ENCODE measurements around the gene ANK3. TPM values are rescaled to one million over a fixed set of nuclear protein-coding genes. Genes with fewer than 3 reads are reported as not detected.

The ANK3 gene
- total RNA-seq, 6 experiments from 2014 or later: 7.8 to 25.7 (median 16.6) TPM

DNA sequence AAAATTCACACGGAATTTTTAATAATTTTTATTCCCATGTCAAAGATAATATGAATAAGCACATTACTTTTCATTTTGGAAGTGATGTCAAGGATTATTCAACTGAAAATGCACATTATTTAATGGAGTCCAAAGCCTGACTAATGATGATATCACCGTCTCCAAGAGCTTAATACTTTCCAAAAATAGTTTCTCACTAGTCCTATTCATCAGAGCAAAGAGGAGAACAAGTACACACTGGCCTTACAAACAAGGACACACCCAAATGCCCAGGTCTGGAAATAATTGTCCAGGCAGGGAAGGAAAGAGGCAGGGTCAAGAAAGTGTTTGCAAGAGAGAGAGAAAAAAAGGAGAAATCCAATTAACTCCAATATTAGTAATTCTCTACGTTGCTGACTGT is 266.5 kb downstream of the ANK3 start:
- no peaks in the 10 kb centered on the region for H3K9me3 ChIP-seq
- H3K36me3 ChIP-seq: no peaks in the 10 kb centered on the region
- H3K27me3 ChIP-seq: no peaks in the 10 kb centered on the region
- WGBS (ENCODE audit: insufficient coverage, low coverage, low lambda C conversion rate, missing lambda C conversion rate): 52% methylated on average over 3 of the region's 3 CpGs
- ATAC-seq: peak in 1 of 4 donors; percentile 26
- no peak for DNase-seq
- TF ChIP-seq, protein P1, sequence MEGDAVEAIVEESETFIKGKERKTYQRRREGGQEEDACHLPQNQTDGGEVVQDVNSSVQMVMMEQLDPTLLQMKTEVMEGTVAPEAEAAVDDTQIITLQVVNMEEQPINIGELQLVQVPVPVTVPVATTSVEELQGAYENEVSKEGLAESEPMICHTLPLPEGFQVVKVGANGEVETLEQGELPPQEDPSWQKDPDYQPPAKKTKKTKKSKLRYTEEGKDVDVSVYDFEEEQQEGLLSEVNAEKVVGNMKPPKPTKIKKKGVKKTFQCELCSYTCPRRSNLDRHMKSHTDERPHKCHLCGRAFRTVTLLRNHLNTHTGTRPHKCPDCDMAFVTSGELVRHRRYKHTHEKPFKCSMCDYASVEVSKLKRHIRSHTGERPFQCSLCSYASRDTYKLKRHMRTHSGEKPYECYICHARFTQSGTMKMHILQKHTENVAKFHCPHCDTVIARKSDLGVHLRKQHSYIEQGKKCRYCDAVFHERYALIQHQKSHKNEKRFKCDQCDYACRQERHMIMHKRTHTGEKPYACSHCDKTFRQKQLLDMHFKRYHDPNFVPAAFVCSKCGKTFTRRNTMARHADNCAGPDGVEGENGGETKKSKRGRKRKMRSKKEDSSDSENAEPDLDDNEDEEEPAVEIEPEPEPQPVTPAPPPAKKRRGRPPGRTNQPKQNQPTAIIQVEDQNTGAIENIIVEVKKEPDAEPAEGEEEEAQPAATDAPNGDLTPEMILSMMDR (IDR thresholded peaks at IDR 0.05): no peak
- no peak for TF ChIP-seq POLR2A (IDR thresholded peaks at IDR 0.05)
- H3K4me3 ChIP-seq: no peak overlapping the region
- intact Hi-C loops (cut with DNase I): no loop called here
- no peak overlapping the region for H3K27ac ChIP-seq
- no peaks in the 10 kb centered on the region for H3K4me1 ChIP-seq

DNA sequence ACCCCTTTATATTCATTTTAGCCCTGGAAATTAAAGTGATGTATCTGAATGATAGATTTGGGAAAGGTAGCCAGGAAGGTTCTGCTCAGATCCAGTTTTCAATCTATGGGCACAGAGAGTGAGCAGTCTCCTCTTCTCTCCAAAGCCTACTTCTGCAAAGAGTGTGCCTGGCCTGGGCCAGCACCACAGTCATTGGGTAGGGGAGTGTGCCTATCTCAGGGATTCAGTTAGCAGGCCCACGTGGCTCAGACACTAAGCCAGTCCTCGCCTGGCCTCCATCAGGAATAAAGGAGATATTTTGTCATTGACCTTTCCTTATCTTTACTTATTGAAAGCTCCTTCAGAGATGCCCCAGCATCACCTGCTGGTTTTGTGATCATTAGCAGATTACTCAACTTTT is 267.5 kb downstream of the ANK3 start:
- no peak for DNase-seq
- H3K27me3 ChIP-seq: no peaks in the 10 kb centered on the region
- intact Hi-C loops (cut with DNase I): no loop called here
- WGBS (ENCODE audit: insufficient coverage, low coverage, low lambda C conversion rate, missing lambda C conversion rate): no CpG with 5 or more reads among the region's 2 CpGs
- no peaks in the 10 kb centered on the region for H3K9me3 ChIP-seq
- H3K4me1 ChIP-seq: no peaks in the 10 kb centered on the region
- H3K27ac ChIP-seq: no peak overlapping the region
- no peak for ATAC-seq
- TF ChIP-seq POLR2A (IDR thresholded peaks at IDR 0.05): no peak
- TF ChIP-seq, protein P1 (IDR thresholded peaks at IDR 0.05): no peak
- H3K36me3 ChIP-seq: no peaks in the 10 kb centered on the region
- no peak overlapping the region for H3K4me3 ChIP-seq

DNA sequence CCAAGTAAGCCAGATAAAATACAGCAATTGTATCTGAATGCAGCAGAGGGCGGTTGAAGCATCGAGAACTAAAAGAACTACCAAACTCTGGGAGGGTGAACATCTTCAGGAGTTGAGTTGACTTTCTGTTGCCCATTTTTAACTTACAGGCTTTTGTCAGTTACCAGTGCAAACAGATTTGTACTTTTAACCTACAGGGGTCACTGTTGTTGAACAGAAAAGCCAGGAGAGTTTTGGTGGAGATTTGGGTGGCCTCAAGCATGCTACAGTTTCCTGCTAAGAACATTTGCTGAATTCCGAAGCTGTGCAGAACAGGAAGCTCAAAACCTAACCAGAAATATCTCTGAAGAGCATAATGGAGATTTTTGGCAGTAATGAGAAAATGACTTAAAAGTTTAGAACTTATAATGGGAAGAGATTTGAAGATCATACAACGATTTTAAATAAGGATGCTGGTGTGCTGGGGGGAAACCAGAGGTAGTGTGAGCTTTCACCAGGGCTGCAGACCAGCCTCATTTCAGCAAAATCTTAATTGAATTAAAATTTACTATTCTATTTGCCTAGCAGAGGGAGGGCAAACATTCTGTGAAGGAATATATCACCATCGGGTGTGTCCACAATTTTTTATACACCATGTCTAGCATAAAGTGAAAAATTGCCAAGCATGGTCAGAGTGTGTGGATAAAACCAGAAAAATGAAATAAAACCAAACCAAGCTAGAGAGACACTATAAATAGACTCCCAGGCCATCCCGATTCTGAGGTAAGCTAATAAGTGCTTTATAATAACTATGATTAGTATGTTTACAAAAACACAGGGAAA is 274.7 kb downstream of the ANK3 start:
- Histone ChIP-seq H3K9me3 (no peaks in the 10 kb centered on the region), H3K27me3 (no peaks in the 10 kb centered on the region), H3K4me1 (no peaks in the 10 kb centered on the region), H3K4me3 (no peak overlapping the region), H3K36me3 (no peaks in the 10 kb centered on the region), H3K27ac (no peak overlapping the region)
- WGBS (ENCODE audit: insufficient coverage, low coverage, low lambda C conversion rate, missing lambda C conversion rate): 40% methylated on average over 6 of the region's 6 CpGs
- TF ChIP-seq, protein P1 (IDR thresholded peaks at IDR 0.05): peak; percentile 50 to 71 (median 61)
- TF ChIP-seq POLR2A (IDR thresholded peaks at IDR 0.05): no peak
- ATAC-seq: peak; percentile 67 to 84 (median 71)
- intact Hi-C loops (cut with DNase I): loop anchor here in 1 of 2 donors (5.0 kb wide), 1 partner anchor 92 kb away; no protein-coding TSS in a partner anchor
- no peak for DNase-seq

DNA sequence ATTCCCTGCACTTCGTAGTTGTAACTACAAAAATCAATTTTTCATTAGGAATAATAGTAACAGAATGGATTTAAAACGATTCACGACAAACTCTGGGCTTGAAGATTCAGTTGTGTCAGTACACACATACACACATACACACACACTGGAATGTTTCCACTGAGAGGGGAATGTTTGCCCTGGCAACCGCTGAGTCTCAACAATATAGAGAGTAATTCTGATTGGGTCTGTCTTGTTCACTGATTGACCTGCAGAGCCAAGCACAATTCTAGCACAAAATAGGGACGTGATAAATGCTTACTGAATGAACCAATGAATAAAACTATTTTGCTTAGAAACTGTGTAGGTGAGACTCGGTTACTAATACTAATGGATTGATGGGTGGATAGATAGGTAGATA is 278.9 kb downstream of the ANK3 start:
- ATAC-seq (no peak), DNase-seq (no peak)
- WGBS (ENCODE audit: insufficient coverage, low coverage, low lambda C conversion rate, missing lambda C conversion rate): 80% methylated on average over 6 of the region's 6 CpGs
- H3K4me3 ChIP-seq: no peak overlapping the region
- H3K27ac ChIP-seq: no peak overlapping the region
- no peaks in the 10 kb centered on the region for H3K27me3 ChIP-seq
- no peak for TF ChIP-seq POLR2A (IDR thresholded peaks at IDR 0.05)
- TF ChIP-seq, protein P1 (IDR thresholded peaks at IDR 0.05): no peak
- H3K36me3 ChIP-seq: no peaks in the 10 kb centered on the region
- H3K9me3 ChIP-seq: no peaks in the 10 kb centered on the region
- H3K4me1 ChIP-seq: peaks cover 0 to 14% (median 4%) of the 10 kb centered on the region in 4 donors
- intact Hi-C loops (cut with DNase I): loop anchor here in 1 of 2 donors (5.0 kb wide), 1 partner anchor 97 kb away; no protein-coding TSS in a partner anchor
